ENCODE data around the gene TRMO.
A peak's percentile ranks its signal among the peaks of the same experiment; 100 is the strongest.

Gene TRMO, protein sequence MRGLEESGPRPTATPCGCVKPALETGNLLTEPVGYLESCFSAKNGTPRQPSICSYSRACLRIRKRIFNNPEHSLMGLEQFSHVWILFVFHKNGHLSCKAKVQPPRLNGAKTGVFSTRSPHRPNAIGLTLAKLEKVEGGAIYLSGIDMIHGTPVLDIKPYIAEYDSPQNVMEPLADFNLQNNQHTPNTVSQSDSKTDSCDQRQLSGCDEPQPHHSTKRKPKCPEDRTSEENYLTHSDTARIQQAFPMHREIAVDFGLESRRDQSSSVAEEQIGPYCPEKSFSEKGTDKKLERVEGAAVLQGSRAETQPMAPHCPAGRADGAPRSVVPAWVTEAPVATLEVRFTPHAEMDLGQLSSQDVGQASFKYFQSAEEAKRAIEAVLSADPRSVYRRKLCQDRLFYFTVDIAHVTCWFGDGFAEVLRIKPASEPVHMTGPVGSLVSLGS

DNA sequence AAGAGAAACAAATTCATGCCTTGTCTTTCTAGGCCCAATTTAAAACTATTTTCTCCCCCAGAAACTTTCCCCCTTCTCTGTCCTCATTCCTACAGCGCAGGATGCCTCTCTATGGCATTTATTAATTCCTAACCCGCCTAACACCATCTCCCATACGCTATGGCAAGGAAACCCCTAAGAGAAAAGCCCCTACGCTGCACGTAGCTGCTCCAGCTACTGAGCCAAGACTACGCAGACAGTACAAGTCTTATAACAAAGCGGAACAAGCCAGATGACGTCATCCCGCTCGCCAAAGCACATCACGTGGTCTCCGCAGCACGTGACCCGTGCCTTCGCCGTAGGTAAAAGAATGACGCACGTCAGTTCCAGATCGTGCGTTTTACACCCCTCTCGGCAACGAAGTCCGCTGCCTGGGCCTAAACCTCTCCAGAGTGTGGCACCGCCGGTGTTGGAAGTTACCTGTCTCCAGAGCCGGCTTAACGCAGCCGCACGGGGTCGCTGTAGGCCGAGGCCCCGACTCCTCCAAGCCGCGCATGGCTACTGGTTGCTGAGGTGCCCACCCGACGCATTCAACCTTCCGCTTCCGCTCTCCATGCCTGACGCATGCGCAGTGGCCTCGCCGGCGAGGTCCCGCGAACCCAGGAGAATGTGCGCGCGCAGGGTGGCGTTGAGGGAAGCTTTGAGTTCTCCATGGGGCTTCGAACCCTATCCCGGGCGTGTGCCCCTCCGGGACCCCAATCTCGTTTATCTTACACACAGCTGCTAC lies at the start of gene TRMO:
Gene TRMO, minus strand, starts transcription at position 542 of the 766 bp plus-strand sequence. Its CDS starts 7 bp downstream, at position 535.
- H3K4me1 Mint-ChIP-seq: peaks cover 6% of the 10 kb centered on the region
- H3K27me3 Mint-ChIP-seq (ENCODE audit: low read depth): peaks cover 27% of the 10 kb centered on the region
- H3K4me3 Mint-ChIP-seq: peak within 1 kb of the TSS; percentile 85 to 91 (median 91)

DNA sequence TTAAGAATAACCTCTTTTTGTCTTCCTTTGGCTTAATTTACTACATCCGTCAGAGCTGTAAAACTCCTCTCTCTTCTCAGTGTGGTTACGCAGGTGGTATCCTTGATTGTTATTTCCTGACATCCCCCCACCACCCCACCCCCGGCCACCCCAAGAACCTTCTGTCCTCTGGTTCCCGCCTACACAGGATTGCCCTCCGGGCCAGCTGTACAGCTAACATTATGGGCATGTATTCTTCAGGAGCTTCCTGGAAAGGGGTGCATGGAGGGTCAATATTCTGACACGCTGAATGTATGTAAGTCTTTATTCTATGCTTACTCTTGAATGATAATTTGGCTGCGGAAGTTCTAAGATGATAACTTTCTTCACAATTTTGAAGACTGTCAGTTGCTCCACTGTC lies 47.9 kb upstream of the TRMO start:
- Mint-ChIP-seq H3K9me3 (peaks cover 2% of the 10 kb centered on the region), H3K27ac (no peak overlapping the region), H3K36me3 (ENCODE audit: low read depth) (no peaks in the 10 kb centered on the region), H3K27me3 (ENCODE audit: low read depth) (peaks cover 34% of the 10 kb centered on the region), H3K4me3 (no peak overlapping the region), H3K4me1 (no peaks in the 10 kb centered on the region)
- TF ChIP-seq, protein P1, sequence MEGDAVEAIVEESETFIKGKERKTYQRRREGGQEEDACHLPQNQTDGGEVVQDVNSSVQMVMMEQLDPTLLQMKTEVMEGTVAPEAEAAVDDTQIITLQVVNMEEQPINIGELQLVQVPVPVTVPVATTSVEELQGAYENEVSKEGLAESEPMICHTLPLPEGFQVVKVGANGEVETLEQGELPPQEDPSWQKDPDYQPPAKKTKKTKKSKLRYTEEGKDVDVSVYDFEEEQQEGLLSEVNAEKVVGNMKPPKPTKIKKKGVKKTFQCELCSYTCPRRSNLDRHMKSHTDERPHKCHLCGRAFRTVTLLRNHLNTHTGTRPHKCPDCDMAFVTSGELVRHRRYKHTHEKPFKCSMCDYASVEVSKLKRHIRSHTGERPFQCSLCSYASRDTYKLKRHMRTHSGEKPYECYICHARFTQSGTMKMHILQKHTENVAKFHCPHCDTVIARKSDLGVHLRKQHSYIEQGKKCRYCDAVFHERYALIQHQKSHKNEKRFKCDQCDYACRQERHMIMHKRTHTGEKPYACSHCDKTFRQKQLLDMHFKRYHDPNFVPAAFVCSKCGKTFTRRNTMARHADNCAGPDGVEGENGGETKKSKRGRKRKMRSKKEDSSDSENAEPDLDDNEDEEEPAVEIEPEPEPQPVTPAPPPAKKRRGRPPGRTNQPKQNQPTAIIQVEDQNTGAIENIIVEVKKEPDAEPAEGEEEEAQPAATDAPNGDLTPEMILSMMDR (IDR thresholded peaks at IDR 0.05; ENCODE audit: unreplicated experiment in 3 of 3): no peak

More for the DNA sequence above, at the start of gene TRMO:
- TF ChIP-seq, protein P1 (IDR thresholded peaks at IDR 0.05; ENCODE audit: unreplicated experiment in 3 of 3): peak; percentile 51 to 73 (median 53)
- H3K27ac Mint-ChIP-seq: peak within 1 kb of the TSS; percentile 93 to 96 (median 95)
- peaks cover 5% of the 10 kb centered on the region for H3K36me3 Mint-ChIP-seq (ENCODE audit: low read depth)
- no peaks in the 10 kb centered on the region for H3K9me3 Mint-ChIP-seq

DNA sequence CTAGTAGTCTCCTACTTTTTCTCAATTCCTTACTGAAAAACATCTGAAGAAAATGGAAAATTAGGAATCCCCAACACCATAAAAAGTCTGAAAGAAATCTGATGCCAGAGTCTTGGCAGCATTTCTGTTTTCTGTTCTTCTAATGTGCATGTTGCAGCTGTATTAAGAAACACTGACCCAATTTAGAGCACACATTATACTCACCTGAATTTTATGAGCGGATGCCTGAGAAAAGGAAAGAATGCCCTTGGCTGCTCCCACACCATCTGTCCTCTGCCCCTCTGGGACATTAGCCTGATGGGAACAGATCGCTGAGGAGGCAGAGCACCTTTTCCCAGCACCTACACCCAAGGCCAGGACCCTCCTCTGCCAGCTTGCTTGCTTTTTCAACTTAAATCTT lies 46.7 kb upstream of the TRMO start:
- H3K36me3 Mint-ChIP-seq (ENCODE audit: low read depth): no peaks in the 10 kb centered on the region
- H3K27ac Mint-ChIP-seq: no peak overlapping the region
- H3K4me3 Mint-ChIP-seq: no peak overlapping the region
- peaks cover 36% of the 10 kb centered on the region for H3K27me3 Mint-ChIP-seq (ENCODE audit: low read depth)
- H3K4me1 Mint-ChIP-seq: no peaks in the 10 kb centered on the region
- TF ChIP-seq, protein P1 (IDR thresholded peaks at IDR 0.05; ENCODE audit: unreplicated experiment in 3 of 3): no peak
- no peaks in the 10 kb centered on the region for H3K9me3 Mint-ChIP-seq

DNA sequence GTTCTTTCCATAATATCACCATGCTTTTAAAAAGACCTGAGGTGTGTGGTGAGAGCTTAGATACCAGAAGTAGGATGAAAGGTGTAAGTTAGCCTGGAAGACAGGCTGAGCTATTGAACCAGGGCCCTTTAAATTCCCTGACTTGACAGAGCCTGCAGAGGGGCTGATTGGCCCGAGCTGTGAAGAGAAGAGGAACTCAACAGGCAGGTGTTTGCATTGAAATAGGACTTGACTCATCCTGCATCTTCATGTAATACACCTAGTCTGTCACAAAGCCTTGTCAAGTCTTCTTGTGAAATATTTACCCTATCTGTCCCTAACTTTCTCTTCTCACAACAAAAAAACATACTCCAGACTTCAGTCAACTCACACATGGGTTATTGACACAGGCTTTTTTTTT lies 44.2 kb upstream of the TRMO start:
- Mint-ChIP-seq H3K4me1 (no peaks in the 10 kb centered on the region), H3K27ac (no peak overlapping the region), H3K36me3 (ENCODE audit: low read depth) (no peaks in the 10 kb centered on the region), H3K27me3 (ENCODE audit: low read depth) (peaks cover 34% of the 10 kb centered on the region), H3K9me3 (no peaks in the 10 kb centered on the region), H3K4me3 (no peak overlapping the region)
- TF ChIP-seq, protein P1 (IDR thresholded peaks at IDR 0.05; ENCODE audit: unreplicated experiment in 3 of 3): no peak

DNA sequence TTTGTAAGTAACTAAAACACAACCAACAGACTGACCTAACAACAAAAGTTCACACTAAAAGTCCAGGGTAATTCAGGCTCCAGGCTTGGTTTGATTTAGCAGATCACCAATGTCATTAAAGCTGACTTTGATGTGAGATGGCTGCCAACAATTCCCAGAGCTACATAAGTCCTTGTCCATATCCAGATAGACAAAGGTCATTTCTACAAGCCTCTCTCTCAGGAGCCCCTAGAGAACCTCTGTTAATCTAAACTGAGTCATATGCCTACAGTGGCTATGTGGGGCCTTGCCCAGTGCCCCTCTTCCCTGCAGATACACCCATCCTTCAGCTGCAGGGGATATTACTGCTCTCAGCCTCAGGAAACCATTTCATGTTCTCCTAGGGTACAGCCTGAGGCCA lies 42.6 kb upstream of the TRMO start:
- Mint-ChIP-seq H3K4me3 (no peak overlapping the region), H3K27ac (no peak overlapping the region), H3K9me3 (no peaks in the 10 kb centered on the region), H3K27me3 (ENCODE audit: low read depth) (peaks cover 34% of the 10 kb centered on the region), H3K4me1 (no peaks in the 10 kb centered on the region), H3K36me3 (ENCODE audit: low read depth) (no peaks in the 10 kb centered on the region)
- TF ChIP-seq, protein P1 (IDR thresholded peaks at IDR 0.05; ENCODE audit: unreplicated experiment in 3 of 3): no peak
